HUES6 (cell line): ENCODE results near the gene EVC2.

ENCODE experiments used
- H3K27ac ChIP-seq: 2 replicates; pipeline ENCODE4 v1.7.0; 2013; ENCODE audit warnings: low read depth, mild to moderate bottlenecking, low read length, inconsistent platforms
- H3K27me3 ChIP-seq: 2 replicates; pipeline ENCODE4 v1.6.1; 2013; ENCODE audit warnings: low read length; ENCODE audit not compliant: control insufficient read depth, insufficient read depth
- H3K36me3 ChIP-seq: 2 replicates; pipeline ENCODE4 v1.6.1; 2013; ENCODE audit warnings: low read length; ENCODE audit not compliant: control insufficient read depth, insufficient read depth
- H3K4me1 ChIP-seq: 2 replicates; pipeline ENCODE4 v1.6.1; 2013; ENCODE audit warnings: low read length; ENCODE audit not compliant: control insufficient read depth, insufficient read depth
- H3K4me3 ChIP-seq: 2 replicates; pipeline ENCODE4 v1.5.1; 2013; ENCODE audit warnings: low read depth, low read length
- H3K9ac ChIP-seq: one replicate; pipeline ENCODE4 v1.6.1; 2013; ENCODE audit warnings: mild to moderate bottlenecking, low read length
- H3K9me3 ChIP-seq: 2 replicates; pipeline ENCODE4 v1.6.1; 2013; ENCODE audit warnings: low read depth, low read length; ENCODE audit not compliant: control insufficient read depth, insufficient read depth

Gene EVC2

DNA sequence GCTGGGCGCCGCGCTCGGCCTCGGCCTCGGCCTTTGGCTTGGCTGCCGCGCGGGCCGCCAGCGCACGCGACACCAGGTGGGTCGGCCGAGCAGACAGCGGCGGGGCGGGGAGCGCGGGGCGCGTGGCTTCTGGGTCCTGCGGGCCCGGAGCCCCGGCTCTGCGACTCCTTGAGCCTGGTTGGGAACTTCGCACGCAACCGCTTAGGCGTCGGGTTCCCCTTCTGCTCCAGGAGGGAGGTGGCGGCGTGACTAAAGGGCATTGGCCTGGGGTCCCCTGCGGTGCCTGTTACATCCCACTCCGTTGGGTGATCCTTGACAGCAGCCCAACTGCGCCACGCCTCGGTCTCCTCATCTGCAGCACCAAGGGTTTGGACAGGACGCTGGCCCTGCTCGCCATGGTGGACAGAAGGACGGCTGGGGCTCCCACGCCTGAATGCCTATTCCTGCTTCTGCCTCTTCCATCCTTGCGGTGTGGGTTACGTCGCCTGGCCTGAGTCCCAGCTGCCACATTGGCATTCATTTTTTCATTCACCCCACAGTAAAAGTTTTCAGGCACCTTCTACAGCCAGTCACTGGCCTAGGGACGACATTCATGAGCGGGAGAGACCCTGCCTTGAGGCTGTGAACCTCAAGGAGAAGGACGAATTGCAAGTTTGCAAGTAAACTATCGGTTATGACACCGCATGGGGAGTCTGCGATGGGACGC is 3.3 kb upstream of the EVC2 start:
- Histone ChIP-seq H3K27me3 (peaks cover 18% of the 10 kb centered on the region), H3K4me3 (peak overlapping the region; percentile 62), H3K9me3 (peaks cover 10% of the 10 kb centered on the region), H3K9ac (peak overlapping the region; percentile 1), H3K4me1 (peaks cover 29% of the 10 kb centered on the region), H3K36me3 (no peaks in the 10 kb centered on the region), H3K27ac (no peak overlapping the region)

- Histone ChIP-seq H3K9ac (peak within 1 kb of the TSS; percentile 1), H3K4me1 (peaks cover 29% of the 10 kb centered on the region), H3K27ac (no peak within 1 kb of the TSS), H3K9me3 (peaks cover 10% of the 10 kb centered on the region), H3K36me3 (no peaks in the 10 kb centered on the region), H3K4me3 (peak within 1 kb of the TSS; percentile 62), H3K27me3 (peaks cover 18% of the 10 kb centered on the region)
Observed at GRCh38 chr4:5710961-5711478, 2.7 kb upstream of the EVC2 start, which contains the start of gene EVC. Gene EVC, plus strand, starts transcription at chr4:5711201. Its CDS starts 180 bp downstream, at chr4:5711381.

DNA sequence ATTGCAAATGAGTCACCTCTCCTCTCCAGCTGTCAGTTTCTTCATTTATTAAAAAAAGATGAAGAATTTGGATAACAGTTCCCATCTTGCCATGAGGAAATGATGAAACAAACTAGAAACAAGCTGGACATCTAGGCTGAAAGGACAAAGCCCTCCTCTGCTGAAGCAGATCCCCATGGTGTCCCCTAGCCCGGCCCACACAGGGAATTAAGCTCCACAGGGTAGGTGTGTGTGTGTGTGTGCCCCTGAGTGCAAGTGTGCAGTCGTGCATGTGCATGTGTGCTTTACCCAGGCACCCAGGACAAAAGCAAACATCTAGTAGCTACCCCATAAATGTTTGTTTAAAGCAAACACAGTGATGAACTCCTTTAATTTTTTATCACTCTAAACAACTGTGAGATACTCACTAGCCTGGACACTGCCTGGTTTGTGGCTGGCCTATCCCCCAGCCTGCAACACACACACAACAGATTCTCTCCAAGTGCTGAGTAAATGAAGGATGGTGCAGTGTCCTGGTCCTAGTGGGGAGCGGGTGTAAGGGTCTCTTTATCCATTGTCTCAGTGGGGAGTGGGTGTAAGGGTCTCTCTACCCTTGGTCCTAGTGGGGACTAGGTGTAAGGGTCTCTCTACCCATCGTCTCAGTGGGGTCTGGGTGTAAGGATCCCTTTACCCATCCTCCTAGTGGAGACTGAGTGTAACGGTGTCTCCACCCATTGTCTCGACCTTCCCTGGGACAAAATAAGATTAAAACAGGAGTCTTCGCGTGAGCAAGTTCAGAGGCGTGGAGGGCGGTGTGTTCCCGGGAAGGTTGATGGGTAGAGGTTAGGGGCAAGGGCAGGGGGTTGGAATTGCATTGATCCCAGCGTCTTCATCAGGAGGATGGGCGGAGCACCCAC is 2.0 kb upstream of the EVC2 start:
- Histone ChIP-seq H3K27me3 (peaks cover 18% of the 10 kb centered on the region), H3K27ac (no peak overlapping the region), H3K4me3 (peak overlapping the region; percentile 62), H3K4me1 (peaks cover 29% of the 10 kb centered on the region), H3K9me3 (peaks cover 9% of the 10 kb centered on the region), H3K36me3 (no peaks in the 10 kb centered on the region), H3K9ac (no peak overlapping the region)

- Histone ChIP-seq H3K27ac (no peak overlapping the region), H3K9me3 (peaks cover 4% of the 10 kb centered on the region), H3K4me1 (peaks cover 29% of the 10 kb centered on the region), H3K9ac (peak overlapping the region; percentile 79), H3K27me3 (peaks cover 18% of the 10 kb centered on the region), H3K4me3 (peak overlapping the region; percentile 75), H3K36me3 (peaks cover 5% of the 10 kb centered on the region)
Observed at GRCh38 chr4:5709207-5709575, 832 bp upstream of the EVC2 start.

- peaks cover 9% of the 10 kb centered on the region for H3K36me3 ChIP-seq
- H3K9me3 ChIP-seq: peaks cover 9% of the 10 kb centered on the region
- H3K27me3 ChIP-seq: peaks cover 18% of the 10 kb centered on the region
- H3K27ac ChIP-seq: no peak overlapping the region
- peak overlapping the region; percentile 79 for H3K9ac ChIP-seq
- H3K4me3 ChIP-seq: peak overlapping the region; percentile 75
- H3K4me1 ChIP-seq: peaks cover 29% of the 10 kb centered on the region
Observed at GRCh38 chr4:5707778-5708448, 446 bp downstream of the EVC2 start.

DNA sequence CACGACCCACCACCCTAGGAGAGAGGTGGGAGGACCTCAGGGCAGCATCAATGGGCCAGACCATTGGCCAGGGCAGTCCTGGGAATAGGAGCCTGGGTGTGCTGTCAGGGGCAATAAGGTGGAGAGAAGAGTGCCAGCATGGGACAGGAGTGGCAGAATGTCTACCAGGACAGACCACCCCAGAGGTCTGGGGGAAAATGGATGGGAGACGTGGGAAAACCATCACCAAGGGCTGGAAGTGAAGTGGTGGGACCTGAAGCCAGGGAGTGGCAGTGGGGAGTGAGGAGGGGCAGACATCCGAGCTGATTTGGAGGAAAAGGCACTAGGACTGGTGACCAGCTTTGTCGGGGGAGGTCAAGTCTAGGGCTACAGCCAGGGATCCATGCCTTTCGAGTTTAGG is 993 bp downstream of the EVC2 start:
- H3K9ac ChIP-seq: no peak overlapping the region
- peak overlapping the region; percentile 75 for H3K4me3 ChIP-seq
- H3K27ac ChIP-seq: no peak overlapping the region

GRCh38 chr4:5706486-5707290 is 1.7 kb downstream of the EVC2 start:
- H3K27ac ChIP-seq: no peak overlapping the region
- H3K4me3 ChIP-seq: no peak overlapping the region
- peaks cover 12% of the 10 kb centered on the region for H3K27me3 ChIP-seq
- peaks cover 14% of the 10 kb centered on the region for H3K36me3 ChIP-seq
- peaks cover 23% of the 10 kb centered on the region for H3K4me1 ChIP-seq
- peaks cover 9% of the 10 kb centered on the region for H3K9me3 ChIP-seq
- H3K9ac ChIP-seq: no peak overlapping the region

More for the DNA sequence above, 993 bp downstream of the EVC2 start:
- H3K36me3 ChIP-seq: peaks cover 13% of the 10 kb centered on the region
- H3K4me1 ChIP-seq: peaks cover 29% of the 10 kb centered on the region
- peaks cover 18% of the 10 kb centered on the region for H3K27me3 ChIP-seq
- peaks cover 9% of the 10 kb centered on the region for H3K9me3 ChIP-seq

- Histone ChIP-seq H3K9me3 (peaks cover 9% of the 10 kb centered on the region), H3K27me3 (peaks cover 10% of the 10 kb centered on the region; the same call in 1 of the 2 replicates), H3K9ac (no peak overlapping the region), H3K4me1 (peaks cover 22% of the 10 kb centered on the region; the same call in 1 of the 2 replicates), H3K36me3 (peaks cover 14% of the 10 kb centered on the region), H3K27ac (no peak overlapping the region), H3K4me3 (no peak overlapping the region)
Observed at GRCh38 chr4:5705647-5706320, 2.6 kb downstream of the EVC2 start.

DNA sequence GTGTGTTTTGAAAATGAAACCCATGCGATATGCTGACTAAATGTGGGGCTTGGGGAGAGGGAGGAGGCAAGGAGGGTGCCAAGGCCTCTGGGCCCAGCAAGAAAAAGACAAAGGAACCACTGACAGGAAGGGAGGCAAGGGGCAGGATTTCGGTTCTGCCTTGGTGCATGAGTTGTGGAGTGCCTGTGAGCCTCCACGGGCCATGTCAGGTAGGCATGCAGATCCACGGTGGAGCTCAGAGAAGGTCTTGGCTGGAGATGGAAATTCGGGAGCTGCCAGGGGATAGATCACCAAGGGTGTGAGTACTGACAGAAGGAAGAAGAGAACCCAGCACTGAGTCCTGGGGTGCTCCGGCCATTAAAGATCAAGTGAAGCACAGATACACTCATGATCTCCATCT is 4.1 kb downstream of the EVC2 start:
- Histone ChIP-seq H3K9me3 (peaks cover 9% of the 10 kb centered on the region), H3K9ac (no peak overlapping the region), H3K4me3 (no peak overlapping the region), H3K4me1 (peaks cover 15% of the 10 kb centered on the region; the same call in 1 of the 2 replicates), H3K27me3 (peaks cover 2% of the 10 kb centered on the region; the same call in 1 of the 2 replicates), H3K27ac (no peak overlapping the region), H3K36me3 (peaks cover 14% of the 10 kb centered on the region)
